Measurements from ENCODE around the gene PRKCE. TPM values are rescaled to one million over a fixed set of nuclear protein-coding genes. Genes with fewer than 3 reads are reported as not detected.

PRKCE gene
- total RNA-seq, 1 donor from 2014 or later: 19.3 TPM

GRCh38 chr2:45941531-45942236 is 290.2 kb downstream of the PRKCE start:
- no peak for DNase-seq

- peak; percentile 70 for DNase-seq
Observed at GRCh38 chr2:45942237-45942738, 290.8 kb downstream of the PRKCE start.

- no peak for DNase-seq
Observed at GRCh38 chr2:45943219-45944044, 292.0 kb downstream of the PRKCE start.

- peak; percentile 47 for DNase-seq
Observed at GRCh38 chr2:45944074-45944473, 292.6 kb downstream of the PRKCE start.

GRCh38 chr2:45945302-45945717 is 293.8 kb downstream of the PRKCE start:
- DNase-seq: no peak

GRCh38 chr2:45946023-45946422 is 294.5 kb downstream of the PRKCE start:
- no peak for DNase-seq

GRCh38 chr2:45950606-45951005 is 299.1 kb downstream of the PRKCE start:
- no peak for DNase-seq

GRCh38 chr2:45951025-45951727 is 299.7 kb downstream of the PRKCE start:
- DNase-seq: no peak

- DNase-seq: no peak
Observed at GRCh38 chr2:45952591-45952990, 301.1 kb downstream of the PRKCE start.

GRCh38 chr2:45953376-45954027 is 302.0 kb downstream of the PRKCE start:
- DNase-seq: no peak

- no peak for DNase-seq
Observed at GRCh38 chr2:45954233-45954850, 302.9 kb downstream of the PRKCE start.

GRCh38 chr2:45957533-45958227 is 306.2 kb downstream of the PRKCE start:
- DNase-seq: no peak

GRCh38 chr2:45960057-45960863 is 308.8 kb downstream of the PRKCE start:
- no peak for DNase-seq

- DNase-seq: peak; percentile 63
Observed at GRCh38 chr2:45962177-45962921, 310.9 kb downstream of the PRKCE start.

- DNase-seq: no peak
Observed at GRCh38 chr2:45963816-45964215, 312.3 kb downstream of the PRKCE start.

- DNase-seq: peak; percentile 12
Observed at GRCh38 chr2:45964223-45964841, 312.9 kb downstream of the PRKCE start.

- no peak for DNase-seq
Observed at GRCh38 chr2:45964906-45965305, 313.4 kb downstream of the PRKCE start.

- no peak for DNase-seq
Observed at GRCh38 chr2:45965871-45966498, 314.5 kb downstream of the PRKCE start.

All from skin of body (tissue), 2 donors.